SK-N-MC (cell line): ENCODE results near the gene CHMP3.

Experiments used
- DNase-seq: peaks from one replicate; pipeline ENCODE4 v3.0.0-alpha.2; 2011; ENCODE audit warnings: low read depth, low spot score
- H3K27ac ChIP-seq: fragments of 200-600 bp; sonication (generic); 2 replicates; pipeline ENCODE4 v1.5.1; 2016; ENCODE audit warnings: mixed run types
- H3K36me3 ChIP-seq: fragments of 200-600 bp; sonication (generic); 2 replicates; pipeline ENCODE4 v1.6.1; 2017; ENCODE audit warnings: antibody characterized with exemption, low read length, mixed read lengths; ENCODE audit not compliant: insufficient read depth
- H3K4me3 ChIP-seq: fragments of 200-600 bp; sonication (generic); 2 replicates; pipeline ENCODE4 v1.5.1; 2016
- H3K9ac ChIP-seq: fragments of 200-600 bp; sonication (generic); 2 replicates; pipeline ENCODE4 v1.8.0; 2017; ENCODE audit warnings: mixed run types, mixed read lengths; ENCODE audit not compliant: insufficient read length
- H3K9me3 ChIP-seq: fragments of 200-600 bp; sonication (generic); 2 replicates; pipeline ENCODE4 v1.6.1; 2017; ENCODE audit warnings: low read depth, mild to moderate bottlenecking, antibody characterized with exemption, low read length, moderate library complexity, mixed read lengths
- EZH2 ChIP-seq: fragments of 200-600 bp; sonication (generic); IDR thresholded peaks from one replicate; pipeline ENCODE4 v1.6.1; 2017; ENCODE audit warnings: antibody characterized with exemption
- FOXP2 ChIP-seq: optimal IDR thresholded peaks from 2 replicates; pipeline ENCODE3; 2011; ENCODE audit warnings: mild to moderate bottlenecking, moderate library complexity; ENCODE audit not compliant: insufficient read depth; ENCODE audit errors: extremely low read length, control extremely low read depth
- POLR2AphosphoS5 ChIP-seq: IDR thresholded peaks from 2 replicates; pipeline ENCODE4 v1.6.1; 2012; ENCODE audit warnings: mild to moderate bottlenecking, low read depth, low read length, borderline replicate concordance

CHMP3 gene

GRCh38 chr2:86520153-86520552, 43.1 kb downstream of the CHMP3 start:
- TF ChIP-seq POLR2AphosphoS5 (no peak), EZH2 (no peak), FOXP2 (no peak)
- Histone ChIP-seq H3K27ac (no peak overlapping the region), H3K36me3 (no peaks in the 10 kb centered on the region; the same call in 1 of the 2 replicates), H3K4me3 (no peak overlapping the region), H3K9ac (no peak overlapping the region), H3K9me3 (no peaks in the 10 kb centered on the region)
- DNase-seq, result no peak

- Histone ChIP-seq H3K4me3 (no peak overlapping the region), H3K36me3 (no peaks in the 10 kb centered on the region; the same call in 1 of the 2 replicates), H3K9me3 (no peaks in the 10 kb centered on the region), H3K27ac (no peak overlapping the region), H3K9ac (no peak overlapping the region)
- TF ChIP-seq FOXP2, result no peak
- TF ChIP-seq POLR2AphosphoS5, result no peak
- no peak for TF ChIP-seq EZH2
- DNase-seq, result no peak
Measured at GRCh38 chr2:86519349-86519748, 43.9 kb downstream of the CHMP3 start.

- Histone ChIP-seq H3K9ac (no peak overlapping the region), H3K27ac (no peak overlapping the region), H3K9me3 (no peaks in the 10 kb centered on the region), H3K36me3 (no peaks in the 10 kb centered on the region; the same call in 1 of the 2 replicates), H3K4me3 (no peak overlapping the region)
- TF ChIP-seq POLR2AphosphoS5 (no peak), FOXP2 (no peak)
- no peak for DNase-seq
Measured at GRCh38 chr2:86518481-86518880, 44.8 kb downstream of the CHMP3 start.

GRCh38 chr2:86513948-86514660, 49.1 kb downstream of the CHMP3 start:
- Histone ChIP-seq H3K9me3 (no peaks in the 10 kb centered on the region), H3K4me3 (no peak overlapping the region), H3K27ac (no peak overlapping the region), H3K36me3 (no peaks in the 10 kb centered on the region; the same call in 1 of the 2 replicates), H3K9ac (no peak overlapping the region)
- no peak for DNase-seq
- TF ChIP-seq POLR2AphosphoS5 (no peak), EZH2 (no peak), FOXP2 (no peak)

GRCh38 chr2:86512892-86513291, 50.4 kb downstream of the CHMP3 start:
- no peak for TF ChIP-seq EZH2
- no peak for TF ChIP-seq POLR2AphosphoS5
- no peak for TF ChIP-seq FOXP2
- no peak for DNase-seq
- no peak overlapping the region for H3K27ac ChIP-seq
- H3K9me3 ChIP-seq, result no peaks in the 10 kb centered on the region
- H3K4me3 ChIP-seq, result no peak overlapping the region
- no peak overlapping the region for H3K9ac ChIP-seq
- no peaks in the 10 kb centered on the region; the same call in 1 of the 2 replicates for H3K36me3 ChIP-seq

GRCh38 chr2:86512034-86512433, 51.2 kb downstream of the CHMP3 start:
- peaks cover 6% of the 10 kb centered on the region for H3K36me3 ChIP-seq
- H3K27ac ChIP-seq, result no peak overlapping the region
- no peak overlapping the region for H3K9ac ChIP-seq
- no peak for DNase-seq
- H3K4me3 ChIP-seq, result no peak overlapping the region
- H3K9me3 ChIP-seq, result no peaks in the 10 kb centered on the region
- no peak for TF ChIP-seq EZH2
- no peak for TF ChIP-seq POLR2AphosphoS5
- TF ChIP-seq FOXP2, result no peak

- Histone ChIP-seq H3K4me3 (no peak overlapping the region), H3K9me3 (no peaks in the 10 kb centered on the region), H3K36me3 (peaks cover 7% of the 10 kb centered on the region), H3K9ac (no peak overlapping the region), H3K27ac (no peak overlapping the region)
- no peak for DNase-seq
- no peak for TF ChIP-seq FOXP2
- no peak for TF ChIP-seq EZH2
- TF ChIP-seq POLR2AphosphoS5, result no peak
Measured at GRCh38 chr2:86510436-86510933, 52.8 kb downstream of the CHMP3 start.

GRCh38 chr2:86507600-86507999, 55.6 kb downstream of the CHMP3 start:
- Histone ChIP-seq H3K9me3 (no peaks in the 10 kb centered on the region), H3K4me3 (no peak overlapping the region), H3K27ac (no peak overlapping the region), H3K36me3 (peaks cover 21% of the 10 kb centered on the region), H3K9ac (no peak overlapping the region)
- no peak for DNase-seq
- TF ChIP-seq EZH2, result no peak
- no peak for TF ChIP-seq FOXP2
- no peak for TF ChIP-seq POLR2AphosphoS5
